Measurements from ENCODE around the gene RNPS1.
"Not testable (repeated sequence)": the region's sequence is repeated elsewhere in the genome, so short reads cannot be mapped to it uniquely, and the experiment has no call there.

RNPS1 gene

GRCh38 chr16:2282866-2283555, 15.1 kb upstream of the RNPS1 start:
- DNase-seq (ENCODE audit: extremely low read depth in 1 of 2, low read depth in 1 of 2), result no peak

GRCh38 chr16:2282262-2282661, 14.3 kb upstream of the RNPS1 start:
- no peak for DNase-seq (ENCODE audit: extremely low read depth in 1 of 2, low read depth in 1 of 2)

GRCh38 chr16:2280981-2281542, 13.1 kb upstream of the RNPS1 start:
- DNase-seq (ENCODE audit: extremely low read depth in 1 of 2, low read depth in 1 of 2), result no peak

GRCh38 chr16:2280461-2280860, 12.5 kb upstream of the RNPS1 start:
- no peak for DNase-seq (ENCODE audit: extremely low read depth in 1 of 2, low read depth in 1 of 2)

GRCh38 chr16:2278956-2279800, 11.3 kb upstream of the RNPS1 start:
- no peak for DNase-seq (ENCODE audit: extremely low read depth in 1 of 2, low read depth in 1 of 2)

GRCh38 chr16:2278272-2278608, 10.3 kb upstream of the RNPS1 start:
- no peak for DNase-seq (ENCODE audit: extremely low read depth in 1 of 2, low read depth in 1 of 2)

GRCh38 chr16:2277466-2278271, 9.7 kb upstream of the RNPS1 start:
- DNase-seq (ENCODE audit: extremely low read depth in 1 of 2, low read depth in 1 of 2), result no peak

GRCh38 chr16:2276368-2277195, 8.7 kb upstream of the RNPS1 start:
- DNase-seq (ENCODE audit: extremely low read depth in 1 of 2, low read depth in 1 of 2), result no peak

GRCh38 chr16:2275476-2276367, 7.8 kb upstream of the RNPS1 start:
- DNase-seq (ENCODE audit: extremely low read depth in 1 of 2, low read depth in 1 of 2), result no peak

- DNase-seq (ENCODE audit: extremely low read depth in 1 of 2, low read depth in 1 of 2), result no peak
Observed at GRCh38 chr16:2273931-2274330, 6.0 kb upstream of the RNPS1 start.

- no peak for DNase-seq (ENCODE audit: extremely low read depth in 1 of 2, low read depth in 1 of 2)
Observed at GRCh38 chr16:2273484-2273883, 5.6 kb upstream of the RNPS1 start.

- no peak for DNase-seq (ENCODE audit: extremely low read depth in 1 of 2, low read depth in 1 of 2)
Observed at GRCh38 chr16:2271848-2272461, 4.0 kb upstream of the RNPS1 start.

GRCh38 chr16:2270588-2271470, 2.9 kb upstream of the RNPS1 start:
- no peak for DNase-seq (ENCODE audit: extremely low read depth in 1 of 2, low read depth in 1 of 2)

- DNase-seq (ENCODE audit: extremely low read depth in 1 of 2, low read depth in 1 of 2), result no peak
Observed at GRCh38 chr16:2270070-2270462, 2.1 kb upstream of the RNPS1 start.

GRCh38 chr16:2267505-2267912, 417 bp downstream of the RNPS1 start:
- DNase-seq (ENCODE audit: extremely low read depth in 1 of 2, low read depth in 1 of 2), result not testable (repeated sequence)

- DNase-seq (ENCODE audit: extremely low read depth in 1 of 2, low read depth in 1 of 2), result not testable (repeated sequence)
Observed at GRCh38 chr16:2266887-2267286, 1.0 kb downstream of the RNPS1 start.

GRCh38 chr16:2263026-2263425, 4.9 kb downstream of the RNPS1 start:
- DNase-seq (ENCODE audit: extremely low read depth in 1 of 2, low read depth in 1 of 2), result not testable (repeated sequence)

- no peak for DNase-seq (ENCODE audit: extremely low read depth in 1 of 2, low read depth in 1 of 2)
Observed at GRCh38 chr16:2260250-2260649, 7.7 kb downstream of the RNPS1 start.

Measured in stimulated activated CD8-positive, alpha-beta memory T cell treated with anti-CD3 and anti-CD28 coated beads, Interleukin-7, amount 100 ng/mL, for 48 hours (primary cell).